MM.1S (cell line): ENCODE data around the gene TNFAIP1.
A peak's percentile ranks its signal among the peaks of the same experiment; 100 is the strongest.

ENCODE experiments used
- DNase-seq: peaks from one replicate; pipeline ENCODE4 v3.0.0-alpha.2; 2015
- H2AFZ ChIP-seq: fragments of 300-600 bp; sonication (generic); 2 replicates; pipeline ENCODE4 v1.6.0; 2016; ENCODE audit warnings: antibody characterized with exemption, low read length
- H3F3A ChIP-seq: fragments of 300-600 bp; sonication (generic); 2 replicates; pipeline ENCODE4 v1.6.1; 2016; ENCODE audit warnings: mild to moderate bottlenecking, antibody characterized with exemption, low read length, moderate library complexity, mixed read lengths; ENCODE audit not compliant: insufficient read depth
- H3K27ac ChIP-seq: fragments of 300-600 bp; sonication (generic); 2 replicates; pipeline ENCODE4 v1.5.1; 2016; ENCODE audit warnings: mild to moderate bottlenecking, low read length
- H3K27me3 ChIP-seq: fragments of 300-600 bp; sonication (generic); replicated peaks from 2 replicates; pipeline ENCODE4 v1.6.0; 2016; ENCODE audit warnings: low read length; ENCODE audit not compliant: insufficient read depth
- H3K36me3 ChIP-seq: fragments of 300-600 bp; sonication (generic); replicated peaks from 2 replicates; pipeline ENCODE4 v1.6.1; 2016; ENCODE audit warnings: mild to moderate bottlenecking, low read length, mixed read lengths; ENCODE audit not compliant: insufficient read depth
- H3K4me1 ChIP-seq: fragments of 300-600 bp; sonication (generic); 2 replicates; pipeline ENCODE4 v1.6.1; 2016; ENCODE audit warnings: low read length, mixed read lengths
- H3K4me2 ChIP-seq: fragments of 300-600 bp; sonication (generic); 2 replicates; pipeline ENCODE4 v1.6.0; 2016; ENCODE audit warnings: low read depth, low read length
- H3K4me3 ChIP-seq: fragments of 300-600 bp; sonication (generic); 2 replicates; pipeline ENCODE4 v1.5.1; 2016; ENCODE audit warnings: low read length, mixed read lengths
- H3K79me2 ChIP-seq: fragments of 300-600 bp; sonication (generic); 2 replicates; pipeline ENCODE4 v1.6.1; 2016; ENCODE audit warnings: mixed run types, low read length, mixed read lengths
- H3K9ac ChIP-seq: fragments of 300-600 bp; sonication (generic); 2 replicates; pipeline ENCODE4 v1.6.1; 2016; ENCODE audit warnings: low read length, mixed read lengths
- H3K9me2 ChIP-seq: fragments of 300-600 bp; sonication (generic); replicated peaks from 2 replicates; pipeline ENCODE4 v1.6.1; 2016; ENCODE audit warnings: mild to moderate bottlenecking, low read length, mixed read lengths; ENCODE audit not compliant: insufficient read depth
- H3K9me3 ChIP-seq: fragments of 300-600 bp; sonication (generic); replicated peaks from 2 replicates; pipeline ENCODE4 v1.6.1; 2016; ENCODE audit warnings: mild to moderate bottlenecking, low read length, mixed read lengths; ENCODE audit not compliant: insufficient read depth
- H4K20me1 ChIP-seq: fragments of 300-600 bp; sonication (generic); 2 replicates; pipeline ENCODE4 v1.6.1; 2016; ENCODE audit warnings: mild to moderate bottlenecking, low read length, moderate library complexity, mixed read lengths; ENCODE audit not compliant: insufficient read depth
- EZH2 ChIP-seq: fragments of 300-600 bp; sonication (generic); optimal IDR thresholded peaks from 2 replicates; pipeline ENCODE3; 2017; ENCODE audit warnings: low read depth, mild to moderate bottlenecking, antibody characterized with exemption, low read length, mixed read lengths
- EZH2phosphoT487 ChIP-seq: fragments of 300-600 bp; sonication (generic); IDR thresholded peaks from 2 replicates; pipeline ENCODE4 v1.6.1; 2018; ENCODE audit warnings: antibody characterized with exemption, low read length
- TF ChIP-seq, protein P1 (sequence below): fragments of 300-600 bp; sonication (generic); IDR thresholded peaks from 2 replicates; pipeline ENCODE4 v1.5.1; 2016; ENCODE audit warnings: antibody characterized with exemption, low read length, mixed read lengths

Gene TNFAIP1

DNA sequence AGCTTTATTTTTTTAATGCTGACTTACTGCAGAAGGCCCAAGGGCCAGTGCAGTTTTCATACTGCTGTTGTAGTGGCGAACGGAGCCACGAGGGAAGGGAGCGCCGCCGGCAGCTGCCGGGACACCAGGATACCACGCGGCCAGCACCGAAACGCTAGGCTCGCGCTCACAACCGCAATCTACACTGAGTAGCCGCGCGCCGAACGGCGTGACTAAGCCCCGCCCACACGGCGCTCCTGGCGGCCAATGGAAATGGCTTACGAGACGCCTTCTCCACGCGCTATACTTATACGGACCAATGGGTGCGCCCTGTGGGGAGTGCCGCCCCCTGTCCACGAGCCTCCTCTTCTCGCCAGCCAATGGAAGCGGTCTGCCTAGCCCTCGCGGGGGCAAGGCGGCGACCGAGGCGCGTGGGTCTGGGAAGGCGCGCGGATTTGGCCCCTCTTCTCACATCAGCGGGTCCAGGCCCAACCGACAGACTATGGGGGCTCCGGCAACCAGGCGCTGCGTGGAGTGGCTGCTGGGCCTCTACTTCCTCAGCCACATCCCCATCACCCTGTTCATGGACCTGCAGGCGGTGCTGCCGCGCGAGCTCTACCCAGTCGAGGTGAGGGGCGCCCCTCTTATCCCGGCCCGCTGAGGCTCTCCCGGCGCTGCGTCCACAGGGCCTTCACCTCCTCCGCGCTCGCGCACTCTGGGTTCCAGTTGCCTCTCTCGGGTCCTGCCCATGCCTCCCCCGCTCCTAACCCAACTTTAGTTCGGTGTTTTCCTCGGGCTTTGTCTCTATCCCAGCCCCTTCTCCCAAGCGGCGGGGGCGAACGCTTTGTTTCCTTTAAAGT, 16.6 kb upstream of the TNFAIP1 start, which contains the start of gene TMEM97:
Gene TMEM97 (plus strand): TSS at position 442 of the 839 bp plus-strand sequence. CDS start 40 bp downstream, at position 482.
- H3K4me2 ChIP-seq = peak within 1 kb of the TSS; percentile 98
- no peaks in the 10 kb centered on the region for H3F3A ChIP-seq
- H4K20me1 ChIP-seq = no peaks in the 10 kb centered on the region
- H3K4me1 ChIP-seq = peaks cover 4% of the 10 kb centered on the region; the same call in 1 of the 2 replicates
- H2AFZ ChIP-seq = peak within 1 kb of the TSS; percentile 86
- peaks cover 50% of the 10 kb centered on the region for H3K79me2 ChIP-seq
- H3K9me3 ChIP-seq = no peaks in the 10 kb centered on the region
- peak within 1 kb of the TSS; percentile 82 for H3K9ac ChIP-seq
- no peaks in the 10 kb centered on the region; the same call in 1 of the 2 replicates for H3K36me3 ChIP-seq
- H3K4me3 ChIP-seq = peak within 1 kb of the TSS; percentile 91
- TF ChIP-seq, protein P1, sequence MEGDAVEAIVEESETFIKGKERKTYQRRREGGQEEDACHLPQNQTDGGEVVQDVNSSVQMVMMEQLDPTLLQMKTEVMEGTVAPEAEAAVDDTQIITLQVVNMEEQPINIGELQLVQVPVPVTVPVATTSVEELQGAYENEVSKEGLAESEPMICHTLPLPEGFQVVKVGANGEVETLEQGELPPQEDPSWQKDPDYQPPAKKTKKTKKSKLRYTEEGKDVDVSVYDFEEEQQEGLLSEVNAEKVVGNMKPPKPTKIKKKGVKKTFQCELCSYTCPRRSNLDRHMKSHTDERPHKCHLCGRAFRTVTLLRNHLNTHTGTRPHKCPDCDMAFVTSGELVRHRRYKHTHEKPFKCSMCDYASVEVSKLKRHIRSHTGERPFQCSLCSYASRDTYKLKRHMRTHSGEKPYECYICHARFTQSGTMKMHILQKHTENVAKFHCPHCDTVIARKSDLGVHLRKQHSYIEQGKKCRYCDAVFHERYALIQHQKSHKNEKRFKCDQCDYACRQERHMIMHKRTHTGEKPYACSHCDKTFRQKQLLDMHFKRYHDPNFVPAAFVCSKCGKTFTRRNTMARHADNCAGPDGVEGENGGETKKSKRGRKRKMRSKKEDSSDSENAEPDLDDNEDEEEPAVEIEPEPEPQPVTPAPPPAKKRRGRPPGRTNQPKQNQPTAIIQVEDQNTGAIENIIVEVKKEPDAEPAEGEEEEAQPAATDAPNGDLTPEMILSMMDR = peak; percentile 10; the same call in 1 of the 2 replicates
- no peak for TF ChIP-seq EZH2phosphoT487
- no peaks in the 10 kb centered on the region for H3K27me3 ChIP-seq
- H3K9me2 ChIP-seq = no peaks in the 10 kb centered on the region
- peak; percentile 99 for DNase-seq
- peak within 1 kb of the TSS; percentile 41 for H3K27ac ChIP-seq

DNA sequence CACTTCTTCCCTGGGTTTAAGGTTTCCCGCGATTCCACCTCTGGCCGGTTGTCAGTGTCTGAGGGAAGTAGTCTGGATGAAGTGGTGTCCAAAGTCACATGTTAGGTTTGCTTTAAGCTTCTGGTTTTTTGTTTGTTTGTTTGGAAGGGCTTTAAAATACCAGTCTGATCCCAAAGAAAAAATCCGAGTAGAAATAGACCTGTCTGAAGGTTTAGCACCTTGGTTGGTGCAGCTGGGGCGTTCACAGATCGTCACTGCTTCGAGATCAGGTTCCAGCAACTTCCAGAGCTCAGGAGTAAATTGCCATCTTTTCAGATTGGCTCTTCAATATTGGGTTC, 16.0 kb upstream of the TNFAIP1 start:
- H2AFZ ChIP-seq = peak overlapping the region; percentile 80
- no peak for DNase-seq
- peak overlapping the region; percentile 91 for H3K4me3 ChIP-seq
- H3K9me3 ChIP-seq = no peaks in the 10 kb centered on the region
- no peaks in the 10 kb centered on the region for H4K20me1 ChIP-seq
- no peaks in the 10 kb centered on the region for H3K27me3 ChIP-seq
- no peaks in the 10 kb centered on the region for H3F3A ChIP-seq
- peak overlapping the region; percentile 41 for H3K27ac ChIP-seq
- peak overlapping the region; percentile 98 for H3K4me2 ChIP-seq
- peak overlapping the region; percentile 82 for H3K9ac ChIP-seq
- peaks cover 56% of the 10 kb centered on the region for H3K79me2 ChIP-seq
- peaks cover 4% of the 10 kb centered on the region; the same call in 1 of the 2 replicates for H3K4me1 ChIP-seq
- no peak for TF ChIP-seq EZH2
- no peaks in the 10 kb centered on the region; the same call in 1 of the 2 replicates for H3K36me3 ChIP-seq
- H3K9me2 ChIP-seq = no peaks in the 10 kb centered on the region

DNA sequence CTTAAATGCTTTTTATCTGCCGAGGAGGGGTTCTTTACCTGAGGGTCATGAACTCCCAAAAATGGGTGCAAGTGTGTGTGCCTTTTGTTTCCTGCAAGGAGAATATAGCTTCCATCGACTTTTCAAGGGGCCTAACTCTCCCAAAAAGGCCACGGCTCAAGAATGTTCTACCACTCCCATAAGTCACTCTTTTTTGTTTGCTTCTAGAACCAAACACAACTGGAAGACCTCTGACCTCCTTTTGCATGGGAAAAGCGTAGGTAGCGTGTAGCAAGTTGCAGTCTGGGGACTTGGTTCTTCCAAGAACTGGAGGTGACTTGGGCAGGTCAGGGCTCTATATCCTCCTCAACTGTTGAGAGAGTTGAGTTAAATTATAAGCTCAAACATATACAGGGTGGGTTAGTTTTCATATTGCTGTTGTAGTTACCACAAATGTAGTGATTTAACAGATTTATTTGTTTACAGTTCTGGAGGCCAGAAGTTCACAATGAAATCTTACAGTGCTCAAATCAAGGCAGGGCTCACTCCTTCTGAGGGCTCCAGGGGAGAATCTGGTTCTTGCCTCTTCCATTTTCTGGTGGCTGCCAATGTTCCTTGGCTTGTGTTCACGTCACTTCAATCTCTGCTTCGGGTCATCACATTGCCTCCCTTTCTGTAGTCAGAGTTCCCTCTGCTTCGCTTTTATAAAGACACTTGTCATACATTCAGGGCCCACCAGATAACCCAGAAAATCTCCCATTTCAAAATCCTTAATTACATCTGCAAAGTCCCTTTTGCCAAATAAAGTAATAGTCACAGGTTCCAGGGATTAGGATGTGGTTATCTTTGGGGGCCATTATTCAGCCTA, 15.1 kb upstream of the TNFAIP1 start:
- H3K27ac ChIP-seq = no peak overlapping the region
- no peaks in the 10 kb centered on the region for H4K20me1 ChIP-seq
- peaks cover 4% of the 10 kb centered on the region; the same call in 1 of the 2 replicates for H3K4me1 ChIP-seq
- peaks cover 2% of the 10 kb centered on the region; the same call in 1 of the 2 replicates for H3F3A ChIP-seq
- H3K9me2 ChIP-seq = no peaks in the 10 kb centered on the region
- no peaks in the 10 kb centered on the region for H3K9me3 ChIP-seq
- H3K79me2 ChIP-seq = peaks cover 64% of the 10 kb centered on the region
- no peaks in the 10 kb centered on the region; the same call in 1 of the 2 replicates for H3K36me3 ChIP-seq
- H3K9ac ChIP-seq = peak overlapping the region; percentile 82; the same call in 1 of the 2 replicates
- DNase-seq = no peak
- H3K4me3 ChIP-seq = peak overlapping the region; percentile 91
- H2AFZ ChIP-seq = no peak overlapping the region
- no peak for TF ChIP-seq EZH2phosphoT487
- no peak for TF ChIP-seq EZH2
- TF ChIP-seq, protein P1 = no peak
- peak overlapping the region; percentile 98 for H3K4me2 ChIP-seq
- no peaks in the 10 kb centered on the region for H3K27me3 ChIP-seq
